ENCODE measurements around the gene PFDN1. TPM values are rescaled to one million over a fixed set of nuclear protein-coding genes. Genes with fewer than 3 reads are reported as not detected.

PFDN1 gene
- total and polyA plus RNA-seq, 10 of the 15 experiments (the other 5 are each of a cell fraction or from before 2014, with no cell fraction given): 62.9 to 193 (median 102) TPM

GRCh38 chr5:140351609-140352334 is 48.9 kb upstream of the PFDN1 start (continued):
- no peak for TF ChIP-seq PRDM15 (CRISPR knock-in tag; IDR thresholded peaks at IDR 0.05)
- no peak for TF ChIP-seq GATAD2B (conservative IDR thresholded peaks at IDR 0.05; ENCODE audit: low read depth)
- no peak for TF ChIP-seq SMARCA5 (IDR thresholded peaks at IDR 0.05)
- TF ChIP-seq CEBPZ (IDR thresholded peaks at IDR 0.05; ENCODE audit: low read depth, low read length): no peak
- no peak for TF ChIP-seq NFYB (IDR thresholded peaks at IDR 0.05; ENCODE audit: insufficient read depth, low read depth, low read length)
